Measurements from ENCODE around the gene GARS1.
"Not testable (repeated sequence)": the region's sequence is repeated elsewhere in the genome, so short reads cannot be mapped to it uniquely, and the experiment has no call there.

GARS1 gene

GRCh38 chr7:30575910-30576309 is 18.8 kb upstream of the GARS1 start:
- DNase-seq, result no peak

GRCh38 chr7:30583181-30583580 is 11.5 kb upstream of the GARS1 start:
- DNase-seq, result no peak

GRCh38 chr7:30584415-30584814 is 10.3 kb upstream of the GARS1 start:
- DNase-seq, result no peak

GRCh38 chr7:30584965-30585364 is 9.7 kb upstream of the GARS1 start:
- no peak for DNase-seq

GRCh38 chr7:30585675-30586074 is 9.0 kb upstream of the GARS1 start:
- DNase-seq, result no peak

- not testable (repeated sequence) for DNase-seq
Measured at GRCh38 chr7:30587547-30587946, 7.1 kb upstream of the GARS1 start.

GRCh38 chr7:30589111-30589510 is 5.6 kb upstream of the GARS1 start:
- no peak for DNase-seq

GRCh38 chr7:30594048-30594539 is 584 bp upstream of the GARS1 start:
- peak; percentile 32 for DNase-seq

GRCh38 chr7:30595436-30596013 is 847 bp downstream of the GARS1 start:
- no peak for DNase-seq

- no peak for DNase-seq
Measured at GRCh38 chr7:30596014-30596641, 1.4 kb downstream of the GARS1 start.

GRCh38 chr7:30596721-30597120 is 2.0 kb downstream of the GARS1 start:
- no peak for DNase-seq

- no peak for DNase-seq
Measured at GRCh38 chr7:30598121-30598876, 3.6 kb downstream of the GARS1 start.

GRCh38 chr7:30604901-30605300 is 10.2 kb downstream of the GARS1 start:
- DNase-seq, result no peak

GRCh38 chr7:30605832-30606231 is 11.2 kb downstream of the GARS1 start:
- no peak for DNase-seq

GRCh38 chr7:30612658-30613265 is 18.1 kb downstream of the GARS1 start:
- DNase-seq, result no peak

- no peak for DNase-seq
Measured at GRCh38 chr7:30613366-30614325, 19.0 kb downstream of the GARS1 start.

- no peak for DNase-seq
Measured at GRCh38 chr7:30616318-30616717, 21.6 kb downstream of the GARS1 start.

GRCh38 chr7:30617359-30617758 is 22.7 kb downstream of the GARS1 start:
- no peak for DNase-seq

GRCh38 chr7:30618080-30618676 is 23.5 kb downstream of the GARS1 start:
- DNase-seq, result no peak

GRCh38 chr7:30618961-30619360 is 24.3 kb downstream of the GARS1 start:
- DNase-seq, result no peak

- DNase-seq, result no peak
Measured at GRCh38 chr7:30625283-30625682, 30.6 kb downstream of the GARS1 start.

- DNase-seq, result no peak
Measured at GRCh38 chr7:30627026-30627425, 32.3 kb downstream of the GARS1 start.

Data from activated CD8-positive, alpha-beta memory T cell treated with anti-CD3 and anti-CD28 coated beads, Interleukin-2, amount 50 U/mL, for 4 hours (primary cell).